HCT116 (cell line): ENCODE results near the gene RMND1. TPM values are rescaled to one million over a fixed set of nuclear protein-coding genes. Genes with fewer than 3 reads are reported as not detected.

Source experiments
- ATAC-seq: fragments of 200-7000 bp; cut with Tn5 transposase; 2 replicates; pipeline ENCODE4 v1.9.1; 2020; ENCODE audit warnings: mild to moderate bottlenecking, moderate library complexity
- BruUV-seq: library from RNA; stranded (reverse); fragments of 400-500 nt; replicated peaks from 2 replicates; lab custom pipeline; 2021; lab: Mats Ljungman, UMichigan
- CTCF ChIA-PET: fragments of 300-600 bp; sonication (Branson Sonifier 250); formaldehyde crosslinking; loops from one replicate; lab custom pipeline; 2021; ENCODE audit warnings: antibody characterized with exemption; lab: Charles Lee
- POLR2A ChIA-PET: fragments of 300-600, 350-600 bp; sonication (Branson Sonifier 250); formaldehyde crosslinking; loops from one replicate; lab custom pipeline; 2021; ENCODE audit warnings: antibody characterized with exemption; lab: Charles Lee
- RAD21 ChIA-PET, 2 experiments: fragments of 300-600 bp; sonication (Branson Sonifier 250); formaldehyde crosslinking; loops; one replicate each; lab custom pipeline; 2023; ENCODE audit warnings: low total read pairs in 2 of 2; ENCODE audit not compliant: uncharacterized antibody in 2 of 2, unreplicated experiment in 2 of 2, low non-redundant PET in 1 of 2; lab: Charles Lee
- DNase-seq: peaks from one replicate; pipeline ENCODE4 v3.0.0-alpha.2; 2010; ENCODE audit warnings: low read depth, low spot score
- H2AFZ ChIP-seq: fragments of 200-600 bp; shearing (Covaris generic), sonication (generic); 2 replicates; pipeline ENCODE4 v1.6.1; 2017; ENCODE audit warnings: low read depth, mixed run types, mixed read lengths, antibody characterized with exemption, low read length; ENCODE audit not compliant: poor library complexity, severe bottlenecking
- H3K27ac ChIP-seq: 2 replicates; pipeline ENCODE4 v1.5.1; 2012; ENCODE audit warnings: low read depth, low read length
- H3K27me3 ChIP-seq: fragments of 200-600 bp; sonication (generic); 2 replicates; pipeline ENCODE4 v1.6.1; 2016; ENCODE audit warnings: mixed run types, low read length, mixed read lengths; ENCODE audit not compliant: insufficient read depth
- H3K36me3 ChIP-seq, 2 experiments: fragments of 200-500 bp in 1 of 2; fragments of 200-600 bp in 1 of 2; sonication (Bioruptor generic) in 1 of 2; sonication (generic) in 1 of 2; 2 replicates each; pipeline versions ENCODE4 v1.5.1 to v1.6.1; 2014 to 2016; ENCODE audit warnings: low read length in 2 of 2, inconsistent platforms in 1 of 2, mixed read lengths in 1 of 2, mixed run types in 1 of 2; ENCODE audit not compliant: insufficient read depth in 2 of 2, control insufficient read depth in 1 of 2
- H3K4me1 ChIP-seq, 2 experiments: fragments of 200-600 bp in 1 of 2; sonication (generic) in 1 of 2; 2 replicates each; pipeline versions ENCODE4 v1.5.1 to v1.6.1; 2012 to 2017; ENCODE audit warnings: low read length in 2 of 2, inconsistent platforms in 1 of 2, mild to moderate bottlenecking in 1 of 2, mixed read lengths in 1 of 2, mixed run types in 1 of 2, moderate library complexity in 1 of 2; ENCODE audit not compliant: insufficient read depth in 2 of 2, control insufficient read depth in 1 of 2
- H3K4me2 ChIP-seq: fragments of 200-600 bp; sonication (generic); 2 replicates; pipeline ENCODE4 v1.6.1; 2017; ENCODE audit warnings: mixed run types, low read length, mixed read lengths
- H3K4me3 ChIP-seq, 2 experiments: fragments of 200-600 bp in 1 of 2; sonication (generic) in 1 of 2; replicated peaks in 1 of 2; 2 replicates each; pipeline ENCODE4 v1.5.1; 2011 to 2016; ENCODE audit warnings: low read length in 2 of 2, control low read depth in 1 of 2, low read depth in 1 of 2, mild to moderate bottlenecking in 1 of 2, mixed read lengths in 1 of 2, mixed run types in 1 of 2
- H3K79me2 ChIP-seq: fragments of 200-600 bp; sonication (generic); 2 replicates; pipeline ENCODE4 v1.6.1; 2017; ENCODE audit warnings: mild to moderate bottlenecking, mixed run types, low read length, moderate library complexity, mixed read lengths; ENCODE audit not compliant: insufficient read depth
- H3K9ac ChIP-seq: fragments of 200-600 bp; sonication (generic); 2 replicates; pipeline ENCODE4 v1.6.1; 2016; ENCODE audit warnings: low read length, mixed read lengths
- H3K9me2 ChIP-seq: fragments of 200-600 bp; sonication (generic), shearing (Covaris generic); 2 replicates; pipeline ENCODE4 v1.6.1; 2017; ENCODE audit warnings: mixed run types, mild to moderate bottlenecking, moderate library complexity; ENCODE audit not compliant: insufficient read depth
- H3K9me3 ChIP-seq, 2 experiments: fragments of 200-500 bp in 1 of 2; fragments of 200-600 bp in 1 of 2; sonication (Bioruptor generic) in 1 of 2; sonication (generic) in 1 of 2; 2 replicates each; pipeline ENCODE4 v1.6.1; 2014 to 2017; ENCODE audit warnings: low read length in 2 of 2, mixed read lengths in 2 of 2, inconsistent platforms in 1 of 2, low read depth in 1 of 2, mild to moderate bottlenecking in 1 of 2, mixed run types in 1 of 2, moderate library complexity in 1 of 2; ENCODE audit not compliant: control insufficient read depth in 1 of 2, insufficient read depth in 1 of 2
- H4K20me1 ChIP-seq: fragments of 200-600 bp; sonication (generic), shearing (Covaris generic); 2 replicates; pipeline ENCODE4 v1.6.1; 2017; ENCODE audit warnings: mixed run types, mild to moderate bottlenecking, moderate library complexity; ENCODE audit not compliant: insufficient read depth
- CBX3 ChIP-seq: IDR thresholded peaks from 2 replicates; pipeline ENCODE4 v1.6.1; 2012; ENCODE audit warnings: low read depth
- CTCF ChIP-seq, 3 experiments: fragments of 200-600 bp in 1 of 3; sonication (generic) in 1 of 3; IDR thresholded peaks in 2 of 3; conservative IDR thresholded peaks in 1 of 3; 2 replicates each; pipeline ENCODE4 v1.5.1; 2012 to 2017; ENCODE audit warnings: low read depth in 2 of 3, low read length in 2 of 3, antibody characterized with exemption in 1 of 3, borderline replicate concordance in 1 of 3, control low read depth in 1 of 3, mild to moderate bottlenecking in 1 of 3, mixed read lengths in 1 of 3, mixed run types in 1 of 3, moderate library complexity in 1 of 3; ENCODE audit not compliant: insufficient read depth in 1 of 3
- EGR1 ChIP-seq: IDR thresholded peaks from 2 replicates; pipeline ENCODE4 v1.6.1; 2012; ENCODE audit warnings: low read depth
- ELF1 ChIP-seq: IDR thresholded peaks from 2 replicates; pipeline ENCODE4 v1.6.1; 2012; ENCODE audit warnings: low read depth, borderline replicate concordance
- EZH2 ChIP-seq: fragments of 200-600 bp; sonication (generic); IDR thresholded peaks from 2 replicates; pipeline ENCODE4 v1.6.1; 2017; ENCODE audit warnings: antibody characterized with exemption, mixed run types
- EZH2phosphoT487 ChIP-seq: fragments of 200-600 bp; IDR thresholded peaks from 2 replicates; pipeline ENCODE4 v1.6.1; 2018; ENCODE audit warnings: antibody characterized with exemption, borderline replicate concordance
- FOSL1 ChIP-seq: IDR thresholded peaks from 2 replicates; pipeline ENCODE4 v1.6.1; 2012; ENCODE audit warnings: low read depth
- JUND ChIP-seq: IDR thresholded peaks from 2 replicates; pipeline ENCODE4 v1.6.1; 2012
- POLR2AphosphoS5 ChIP-seq: IDR thresholded peaks from 2 replicates; pipeline ENCODE4 v1.6.1; 2011; ENCODE audit warnings: mild to moderate bottlenecking, low read depth, low read length, moderate library complexity
- SIN3A ChIP-seq: IDR thresholded peaks from 2 replicates; pipeline ENCODE4 v1.6.1; 2012; ENCODE audit warnings: low read depth
- SP1 ChIP-seq: IDR thresholded peaks from 2 replicates; pipeline ENCODE4 v1.6.1; 2012; ENCODE audit warnings: low read depth
- SRF ChIP-seq: IDR thresholded peaks from 2 replicates; pipeline ENCODE4 v1.6.1; 2012; ENCODE audit warnings: low read depth
- TCF7L2 ChIP-seq: IDR thresholded peaks from 2 replicates; pipeline ENCODE4 v1.7.0; 2011; ENCODE audit warnings: borderline replicate concordance, inconsistent platforms; ENCODE audit not compliant: insufficient read depth, insufficient read length; ENCODE audit errors: extremely low read depth
- YY1 ChIP-seq: IDR thresholded peaks from 2 replicates; pipeline ENCODE4 v1.6.1; 2011; ENCODE audit warnings: low read length, low read depth, moderate library complexity, mild to moderate bottlenecking; ENCODE audit not compliant: insufficient replicate concordance; ENCODE audit errors: extremely low read depth
- ZNF274 ChIP-seq: fragments of 200-500 bp; sonication (Bioruptor generic); IDR thresholded peaks from 2 replicates; pipeline ENCODE4 v1.6.1; 2014; ENCODE audit warnings: mild to moderate bottlenecking, low read depth, low read length, inconsistent platforms
- intact Hi-C: fragments of 100-400 bp; cut with micrococcal nuclease; formaldehyde crosslinking; loops from 2 replicates; pipeline ENCODE4 v1.10.0; 2022
- total RNA-seq: library from RNA; stranded (reverse); gene quantifications from one replicate; pipeline ENCODE4 v1.2.1, GENCODE V29; 2021; ENCODE audit not compliant: unreplicated experiment

The RMND1 gene
- total RNA-seq, 1 experiment from 2014 or later = 28.0 TPM

DNA sequence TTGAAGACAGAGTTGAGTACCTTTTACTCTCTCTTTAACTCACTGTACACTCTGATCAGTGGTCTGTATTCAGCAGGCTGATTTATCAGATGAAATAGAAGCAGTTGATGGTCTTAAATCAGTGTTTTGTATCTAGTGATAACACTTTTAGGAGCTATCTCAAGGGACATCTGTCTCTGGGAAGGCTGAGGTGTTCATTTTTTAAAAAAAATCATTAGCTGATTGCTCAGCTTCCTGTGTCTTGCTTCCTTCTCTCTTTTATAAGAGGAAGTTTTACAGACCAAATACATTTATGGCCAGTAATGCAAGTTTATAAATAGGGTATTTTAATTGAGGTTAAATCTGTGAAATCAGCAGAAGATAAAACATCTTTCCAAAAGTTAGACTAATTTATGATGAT is 29.9 kb upstream of the RMND1 start:
- no peaks in the 10 kb centered on the region for H3K9me3 ChIP-seq
- no peak overlapping the region for H3K4me3 ChIP-seq
- H3K4me1 ChIP-seq = no peaks in the 10 kb centered on the region
- ChIA-PET RAD21 (no interaction called here), POLR2A (no interaction called here), CTCF (no interaction called here)
- intact Hi-C loops = no loop called here
- H3K79me2 ChIP-seq = no peaks in the 10 kb centered on the region
- DNase-seq (no peak), ATAC-seq (no peak)
- no peak overlapping the region for H3K9ac ChIP-seq
- no peaks in the 10 kb centered on the region for H3K36me3 ChIP-seq
- no peak overlapping the region for H3K27ac ChIP-seq
- H2AFZ ChIP-seq = no peak overlapping the region
- TF ChIP-seq EZH2phosphoT487 (no peak), TCF7L2 (no peak), CBX3 (no peak), YY1 (no peak), SRF (no peak), EGR1 (no peak), ZNF274 (no peak), JUND (no peak), SIN3A (no peak), CTCF (IDR thresholded peaks at IDR 0.05 in 2 of 3, conservative IDR thresholded peaks at IDR 0.05 in 1 of 3; ENCODE audit: borderline replicate concordance in 1 of 3, insufficient read depth in 1 of 3, low read depth in 2 of 3, low read length in 2 of 3) (no peak), EZH2 (no peak), SP1 (no peak), ELF1 (no peak), POLR2AphosphoS5 (no peak), FOSL1 (no peak)
- no TSS peak for BruUV-seq
- no peaks in the 10 kb centered on the region for H3K27me3 ChIP-seq
- no peaks in the 10 kb centered on the region for H3K9me2 ChIP-seq
- H4K20me1 ChIP-seq = no peaks in the 10 kb centered on the region
- H3K4me2 ChIP-seq = no peak overlapping the region
